Frontal cortex (tissue), 4 donors: ENCODE results near the gene MTOR. TPM values are rescaled to one million over a fixed set of nuclear protein-coding genes. Genes with fewer than 3 reads are reported as not detected.

Source experiments
- DNase-seq, 2 donors: peaks; one replicate each; pipeline ENCODE4 v3.0.0; 2012; ENCODE audit warnings: low spot score in 2 of 2
- FAIRE-seq: peaks from 2 replicates; lab custom pipeline; 2012; peaks lifted over from hg19 to GRCh38; lab: Jason Lieb, UNC
- total RNA-seq: library from RNA; depleted of rRNA; stranded (reverse); fragments of >200 nt; gene quantifications from one replicate; pipeline ENCODE4 v1.2.3, GENCODE V29; 2014
- donor health status: control.
- donor health status: control.
- donor health status: control.

Gene MTOR
- total RNA-seq, 1 donor from 2014 or later, result 38.7 TPM

GRCh38 chr1:11233208-11233607 lies 29.1 kb downstream of the MTOR start:
- FAIRE-seq (no peak), DNase-seq (no peak)

GRCh38 chr1:11229203-11229602 lies 33.1 kb downstream of the MTOR start:
- FAIRE-seq, result no peak
- DNase-seq, result no peak

- no peak for DNase-seq
- FAIRE-seq, result no peak
Observed at GRCh38 chr1:11227106-11228077, 35.0 kb downstream of the MTOR start.

- FAIRE-seq (no peak), DNase-seq (no peak)
Observed at GRCh38 chr1:11216074-11216473, 46.3 kb downstream of the MTOR start.

GRCh38 chr1:11215381-11216005 lies 46.9 kb downstream of the MTOR start:
- FAIRE-seq (no peak), DNase-seq (no peak)

GRCh38 chr1:11214698-11215380 lies 47.5 kb downstream of the MTOR start:
- no peak for DNase-seq
- no peak for FAIRE-seq

GRCh38 chr1:11211925-11212587 lies 50.3 kb downstream of the MTOR start:
- DNase-seq (peak; percentile 15 to 29), FAIRE-seq (no peak)

GRCh38 chr1:11211461-11211860 lies 50.9 kb downstream of the MTOR start:
- DNase-seq (no peak), FAIRE-seq (no peak)

GRCh38 chr1:11207898-11208611 lies 54.3 kb downstream of the MTOR start:
- FAIRE-seq (no peak), DNase-seq (no peak)

GRCh38 chr1:11204396-11205190 lies 57.8 kb downstream of the MTOR start:
- DNase-seq (no peak), FAIRE-seq (no peak)

GRCh38 chr1:11198851-11199594 lies 63.3 kb downstream of the MTOR start:
- DNase-seq (peak; percentile 22 to 28), FAIRE-seq (no peak)

GRCh38 chr1:11198257-11198656 lies 64.1 kb downstream of the MTOR start:
- FAIRE-seq (no peak), DNase-seq (no peak)

GRCh38 chr1:11197359-11197758 lies 65.0 kb downstream of the MTOR start:
- DNase-seq, result no peak
- FAIRE-seq, result no peak

- no peak for FAIRE-seq
- no peak for DNase-seq
Observed at GRCh38 chr1:11196945-11197344, 65.4 kb downstream of the MTOR start.

- DNase-seq (no peak), FAIRE-seq (no peak)
Observed at GRCh38 chr1:11194407-11195176, 67.8 kb downstream of the MTOR start.

- FAIRE-seq (no peak), DNase-seq (no peak)
Observed at GRCh38 chr1:11193376-11193775, 69.0 kb downstream of the MTOR start.

- DNase-seq (no peak), FAIRE-seq (no peak)
Observed at GRCh38 chr1:11188858-11189451, 73.4 kb downstream of the MTOR start, which contains the start of gene ANGPTL7. Gene ANGPTL7 (plus strand): TSS chr1:11189355. CDS start chr1:11189580, 225 bp downstream.
